CD4-positive, alpha-beta T cell treated with Interleukin-2 at 100 ng/mL for 4 hours (primary cell): ENCODE measurements around the gene ZNF417.
A peak's percentile ranks its signal among the peaks of the same experiment; 100 is the strongest.
"Not testable (repeated sequence)": the region's sequence is repeated elsewhere in the genome, so short reads cannot be mapped to it uniquely, and the experiment has no call there.

Source experiments
- DNase-seq: peaks from one replicate; pipeline ENCODE4 v3.0.0-alpha.2; 2020; ENCODE audit warnings: low spot score

The ZNF417 gene

GRCh38 chr19:57916168-57916995 is at the start of gene ZNF417:
Gene ZNF417 (minus strand): TSS chr19:57916592. CDS start chr19:57916411, 181 bp downstream.
- peak; percentile 91 for DNase-seq

- no peak for DNase-seq
Measured at GRCh38 chr19:57964761-57965160, 48.4 kb upstream of the ZNF417 start.

GRCh38 chr19:57961785-57962184 is 45.4 kb upstream of the ZNF417 start:
- DNase-seq: no peak

DNA sequence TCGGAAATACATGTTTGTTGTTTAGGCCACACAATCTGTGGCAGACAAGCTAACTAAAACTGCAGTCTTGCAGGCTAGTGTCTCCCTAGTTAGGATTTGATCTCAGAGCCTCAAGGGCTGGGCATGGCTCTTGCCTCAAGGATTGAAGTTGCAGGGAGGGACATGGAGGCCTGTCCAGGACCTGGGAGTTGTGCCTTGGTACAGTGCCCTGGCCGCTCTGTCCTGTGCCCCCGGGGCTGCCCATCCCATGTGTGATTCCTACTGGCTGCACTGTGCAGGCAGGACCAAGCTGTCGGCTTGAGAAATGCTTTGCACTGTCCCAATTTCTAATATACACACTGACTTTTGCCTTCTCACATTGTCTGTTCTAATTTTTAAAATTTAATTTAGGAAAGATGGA is 38.6 kb upstream of the ZNF417 start:
- DNase-seq: no peak

- no peak for DNase-seq
Measured at GRCh38 chr19:57949702-57950101, 33.3 kb upstream of the ZNF417 start.

DNA sequence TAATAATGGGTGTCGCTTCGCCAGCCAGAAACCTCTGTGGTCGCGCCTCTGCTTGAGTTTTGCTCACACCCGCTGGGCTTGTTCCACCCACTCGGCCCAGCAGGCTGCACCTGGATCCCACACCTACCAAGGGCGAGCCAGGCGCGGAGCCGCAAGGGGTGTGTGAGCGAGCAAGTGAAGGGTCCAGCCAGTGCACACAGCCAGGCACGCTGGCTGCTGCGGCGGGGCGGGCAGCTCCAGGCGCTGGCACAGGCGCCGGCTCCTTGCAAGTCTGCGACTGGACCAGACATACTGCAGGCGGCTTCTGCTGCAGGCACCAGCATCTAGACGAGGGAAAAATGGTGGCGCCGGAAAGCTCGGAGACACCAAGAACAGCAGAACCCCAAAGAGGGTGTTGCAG is 32.9 kb upstream of the ZNF417 start:
- DNase-seq: no peak

GRCh38 chr19:57947419-57948134 is 31.2 kb upstream of the ZNF417 start, which contains the start of gene ZNF256:
Gene ZNF256 (minus strand): TSS chr19:57947706. CDS start chr19:57947474, 232 bp downstream.
- DNase-seq: peak; percentile 92

DNA sequence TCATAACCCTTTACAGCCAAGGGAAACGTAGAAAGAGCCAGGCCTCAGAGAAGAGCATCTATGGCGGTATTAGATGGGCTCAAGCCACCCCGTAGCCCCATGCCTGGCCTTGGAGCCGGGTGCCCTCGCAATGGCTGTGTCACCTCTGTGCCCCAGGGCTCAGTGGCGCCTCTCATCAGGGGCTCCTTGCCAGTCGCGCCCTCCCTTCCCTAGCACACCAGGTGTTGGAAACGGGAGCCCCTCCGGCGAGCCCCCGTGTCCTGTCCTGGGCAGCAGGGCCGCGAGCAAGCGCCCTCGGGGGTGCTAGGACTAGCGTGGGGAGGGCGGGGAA is 30.7 kb upstream of the ZNF417 start:
- DNase-seq: no peak

- DNase-seq: no peak
Measured at GRCh38 chr19:57946316-57946715, 29.9 kb upstream of the ZNF417 start.

- no peak for DNase-seq
Measured at GRCh38 chr19:57941593-57941992, 25.2 kb upstream of the ZNF417 start.

DNA sequence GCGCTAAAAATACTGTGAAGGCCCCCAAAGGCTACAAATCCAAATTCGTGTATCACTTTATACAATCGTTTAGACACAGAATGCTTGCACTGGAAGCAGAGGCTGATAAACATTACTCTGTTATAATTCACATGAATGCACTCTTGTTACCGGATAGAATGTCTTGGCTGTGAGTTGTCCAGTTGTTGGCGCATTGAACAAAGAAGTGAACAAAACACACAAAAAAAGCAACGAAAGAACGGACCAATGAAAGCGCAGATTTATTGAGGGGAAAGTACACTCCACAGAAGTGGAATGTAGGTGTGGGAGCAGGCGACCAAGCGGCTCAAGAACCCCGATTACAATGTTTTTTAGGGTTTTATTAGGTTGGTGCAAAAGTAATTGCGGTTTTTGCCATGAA is 19.3 kb upstream of the ZNF417 start:
- DNase-seq: no peak

GRCh38 chr19:57934820-57935665 is 18.7 kb upstream of the ZNF417 start, which contains the start of gene ZNF418:
Gene ZNF418 (minus strand): TSS chr19:57935402. CDS start chr19:57933822, 1,580 bp downstream.
- DNase-seq: peak; percentile 56

- DNase-seq: no peak
Measured at GRCh38 chr19:57927587-57927986, 11.2 kb upstream of the ZNF417 start.

DNA sequence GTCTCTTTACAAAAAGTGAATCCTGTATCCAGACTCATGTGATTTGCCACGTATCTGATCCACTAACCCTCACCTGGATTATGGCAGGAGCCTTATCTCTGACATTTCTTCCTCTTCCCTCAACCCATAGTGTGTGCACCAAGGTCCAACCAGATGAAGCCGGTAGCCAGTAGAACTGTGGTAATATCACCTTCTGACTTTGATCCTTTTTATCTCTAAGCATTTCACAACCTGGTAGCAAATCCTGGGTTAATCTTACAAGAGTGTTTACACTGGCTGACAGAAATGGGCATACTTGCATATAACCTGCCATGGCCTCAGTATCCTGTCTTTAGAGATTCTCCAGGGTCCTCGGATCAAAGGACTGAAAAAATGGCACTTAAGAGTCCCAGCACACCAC is 1.9 kb downstream of the ZNF417 start:
- no peak for DNase-seq

- no peak for DNase-seq
Measured at GRCh38 chr19:57907394-57907793, 9.0 kb downstream of the ZNF417 start.

GRCh38 chr19:57905258-57905657 is 11.1 kb downstream of the ZNF417 start:
- DNase-seq: no peak

GRCh38 chr19:57903618-57904184 is 12.7 kb downstream of the ZNF417 start:
- no peak for DNase-seq

GRCh38 chr19:57900311-57900710 is 16.1 kb downstream of the ZNF417 start:
- no peak for DNase-seq

DNA sequence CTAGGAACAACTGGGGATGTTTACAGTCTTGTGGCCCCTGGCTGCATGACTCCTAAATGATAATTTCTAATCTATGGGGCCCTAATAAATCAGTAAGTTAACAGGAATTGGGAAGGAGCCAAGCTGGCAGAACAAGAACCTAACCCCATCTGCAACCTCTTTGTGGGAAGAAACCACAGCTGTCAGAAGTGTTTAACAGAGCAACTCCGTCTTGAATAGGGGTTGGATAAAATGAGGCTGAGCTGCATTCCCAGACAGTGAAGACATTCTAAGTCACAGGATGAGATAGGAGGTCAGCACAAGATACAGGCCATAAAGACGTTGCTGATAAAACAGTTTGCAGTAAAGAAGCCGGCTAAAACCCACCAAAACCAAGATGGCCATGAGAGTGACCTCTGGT is 25.7 kb downstream of the ZNF417 start:
- DNase-seq: not testable (repeated sequence)

DNA sequence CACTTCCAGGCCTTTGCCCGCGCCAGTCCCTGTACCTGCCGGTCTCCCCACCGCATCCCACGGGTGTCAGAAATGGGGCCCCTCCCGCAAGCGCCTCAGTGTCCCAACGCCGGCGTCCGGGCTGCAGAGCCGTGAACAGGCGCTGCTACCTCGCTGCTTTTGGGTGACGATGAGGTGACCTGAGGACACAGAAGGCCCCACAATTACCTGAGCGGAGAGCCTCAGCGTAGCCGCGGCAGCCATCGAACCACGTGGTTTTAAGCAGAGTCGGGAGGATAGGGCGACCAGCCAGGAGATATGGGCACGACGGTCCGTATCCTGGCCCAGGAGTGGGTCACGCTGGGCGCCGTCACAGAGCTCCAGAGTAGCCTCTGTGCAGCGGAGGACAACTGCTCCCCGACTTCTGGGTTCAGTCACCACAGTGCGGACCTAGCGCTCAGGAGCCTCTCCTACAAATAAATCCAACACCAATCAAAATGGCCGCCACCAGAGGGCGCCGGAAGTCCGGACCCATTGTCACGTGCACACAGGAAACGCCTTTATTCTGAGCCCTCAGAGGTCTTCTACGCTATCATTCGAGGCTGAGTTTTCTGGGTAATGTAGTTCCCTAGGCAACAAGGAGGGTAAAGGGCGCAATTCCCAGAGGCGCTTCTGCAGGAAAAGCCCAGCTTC is 27.7 kb downstream of the ZNF417 start, which contains the start of gene ZNF814:
Gene ZNF814, minus strand, starts transcription at position 478 of the 672 bp plus-strand sequence. Its CDS starts 235 bp downstream, at position 243.
- peak; percentile 86 for DNase-seq

GRCh38 chr19:57888107-57888559 is 28.3 kb downstream of the ZNF417 start:
- DNase-seq: no peak
